SU-DHL-6 (cell line): ENCODE data around the gene COPG1.

Experiments
- H2AFZ ChIP-seq: fragments of 200-600 bp; sonication (generic); 2 replicates; pipeline ENCODE4 v1.6.1; 2014; ENCODE audit warnings: low read depth, mild to moderate bottlenecking, moderate library complexity, mixed read lengths, antibody characterized with exemption, low read length; ENCODE audit not compliant: severe bottlenecking
- H3F3A ChIP-seq: fragments of 200-600 bp; shearing (Covaris generic); 2 replicates; pipeline ENCODE4 v1.6.0; 2016; ENCODE audit warnings: antibody characterized with exemption, mild to moderate bottlenecking; ENCODE audit not compliant: insufficient read depth
- H3K27ac ChIP-seq: fragments of 200-600 bp; sonication (generic); 2 replicates; pipeline ENCODE4 v1.5.1; 2016; ENCODE audit warnings: low read depth, mild to moderate bottlenecking, low read length, moderate library complexity, mixed read lengths
- H3K27me3 ChIP-seq: fragments of 200-600 bp; sonication (generic), shearing (Covaris generic); 2 replicates; pipeline ENCODE4 v1.6.0; 2014; ENCODE audit warnings: mild to moderate bottlenecking, low read length
- H3K36me3 ChIP-seq: fragments of 200-600 bp; sonication (generic); 2 replicates; pipeline ENCODE4 v1.6.1; 2014; ENCODE audit warnings: mild to moderate bottlenecking, low read length, mixed read lengths
- H3K4me2 ChIP-seq: fragments of 300-600, 200-600 bp; shearing (Covaris generic), sonication (generic); 2 replicates; pipeline ENCODE4 v1.6.0; 2014; ENCODE audit warnings: low read length, low read depth, mild to moderate bottlenecking; ENCODE audit not compliant: poor library complexity, severe bottlenecking
- H3K4me3 ChIP-seq: fragments of 200-600 bp; sonication (generic); 2 replicates; pipeline ENCODE4 v1.5.1; 2014; ENCODE audit warnings: antibody characterized with exemption, low read length, mild to moderate bottlenecking, mixed read lengths; ENCODE audit not compliant: insufficient read depth, poor library complexity, severe bottlenecking
- H3K79me2 ChIP-seq: fragments of 200-600 bp; sonication (generic); 2 replicates; pipeline ENCODE4 v1.6.1; 2014; ENCODE audit warnings: mild to moderate bottlenecking, low read length, moderate library complexity; ENCODE audit not compliant: insufficient read depth
- H3K9ac ChIP-seq: fragments of 200-600 bp; sonication (generic); 2 replicates; pipeline ENCODE4 v1.7.0; 2014; ENCODE audit warnings: mild to moderate bottlenecking, low read length
- H3K9me2 ChIP-seq: fragments of 200-600 bp; sonication (generic); replicated peaks from 2 replicates; pipeline ENCODE4 v1.6.1; 2014; ENCODE audit warnings: low read length; ENCODE audit not compliant: insufficient read depth
- H3K9me3 ChIP-seq: fragments of 200-600 bp; sonication (generic); 2 replicates; pipeline ENCODE4 v1.6.1; 2014; ENCODE audit warnings: low read length, mixed read lengths; ENCODE audit not compliant: insufficient read depth
- H4K20me1 ChIP-seq: fragments of 200-600 bp; sonication (generic); 2 replicates; pipeline ENCODE4 v1.6.1; 2014; ENCODE audit warnings: low read depth, mild to moderate bottlenecking, antibody characterized with exemption, low read length, moderate library complexity, mixed read lengths
- CTCF ChIP-seq: fragments of 200-600 bp; sonication (generic); IDR thresholded peaks from one replicate; pipeline ENCODE4 v1.5.1; 2017; ENCODE audit warnings: antibody characterized with exemption, mild to moderate bottlenecking, low read length, moderate library complexity; ENCODE audit not compliant: insufficient read depth, poor library complexity, severe bottlenecking
- EZH2phosphoT487 ChIP-seq: fragments of 200-600 bp; sonication (generic), shearing (Covaris generic); conservative IDR thresholded peaks from 2 replicates; pipeline ENCODE4 v1.6.1; 2018; ENCODE audit warnings: mild to moderate bottlenecking, antibody characterized with exemption, low read length, moderate library complexity, mixed read lengths

Gene COPG1

GRCh38 chr3:129313665-129314385 lies 64.4 kb downstream of the COPG1 start:
- no peaks in the 10 kb centered on the region for H3K9me3 ChIP-seq
- H3K36me3 ChIP-seq = no peaks in the 10 kb centered on the region
- no peaks in the 10 kb centered on the region for H4K20me1 ChIP-seq
- no peaks in the 10 kb centered on the region for H3F3A ChIP-seq
- no peaks in the 10 kb centered on the region for H3K9me2 ChIP-seq
- no peaks in the 10 kb centered on the region for H3K79me2 ChIP-seq
- no peak overlapping the region for H3K27ac ChIP-seq
- no peak overlapping the region for H3K4me2 ChIP-seq
- no peak overlapping the region for H3K9ac ChIP-seq
- no peak overlapping the region for H2AFZ ChIP-seq
- no peaks in the 10 kb centered on the region for H3K27me3 ChIP-seq
- H3K4me3 ChIP-seq = no peak overlapping the region
- no peak for TF ChIP-seq CTCF
- no peak for TF ChIP-seq EZH2phosphoT487

GRCh38 chr3:129314386-129315222 lies 65.2 kb downstream of the COPG1 start:
- Histone ChIP-seq H3K27ac (no peak overlapping the region), H3K79me2 (no peaks in the 10 kb centered on the region), H3K9me2 (no peaks in the 10 kb centered on the region), H3K36me3 (no peaks in the 10 kb centered on the region), H3K27me3 (no peaks in the 10 kb centered on the region), H3K4me2 (peak overlapping the region; percentile 77), H3K4me3 (peak overlapping the region; percentile 53), H2AFZ (no peak overlapping the region), H4K20me1 (no peaks in the 10 kb centered on the region), H3K9ac (peak overlapping the region; percentile 47), H3F3A (no peaks in the 10 kb centered on the region), H3K9me3 (no peaks in the 10 kb centered on the region)
- no peak for TF ChIP-seq EZH2phosphoT487
- no peak for TF ChIP-seq CTCF

GRCh38 chr3:129315223-129315997 lies 66.0 kb downstream of the COPG1 start:
- peak overlapping the region; percentile 9; the same call in 1 of the 2 replicates for H3K27ac ChIP-seq

More at GRCh38 chr3:129315223-129315997, 66.0 kb downstream of the COPG1 start:
- no peaks in the 10 kb centered on the region for H4K20me1 ChIP-seq
- H3F3A ChIP-seq = no peaks in the 10 kb centered on the region
- H3K36me3 ChIP-seq = no peaks in the 10 kb centered on the region
- no peaks in the 10 kb centered on the region for H3K9me2 ChIP-seq
- H2AFZ ChIP-seq = no peak overlapping the region
- H3K4me2 ChIP-seq = peak overlapping the region; percentile 77
- no peak for TF ChIP-seq EZH2phosphoT487
- no peak for TF ChIP-seq CTCF
- H3K27me3 ChIP-seq = no peaks in the 10 kb centered on the region
- peak overlapping the region; percentile 47 for H3K9ac ChIP-seq
- no peaks in the 10 kb centered on the region for H3K79me2 ChIP-seq
- H3K9me3 ChIP-seq = no peaks in the 10 kb centered on the region
- peak overlapping the region; percentile 53 for H3K4me3 ChIP-seq
